AG09319 (cell line): ENCODE measurements around the gene HEATR5A.

ENCODE experiments used
- DNase-seq: peaks from one replicate; pipeline ENCODE4 v3.0.0-alpha.2; 2010; ENCODE audit warnings: low read depth; ENCODE audit errors: extremely low read depth
- TF ChIP-seq, protein P1 (sequence below): IDR thresholded peaks from 2 replicates; pipeline ENCODE4 v1.5.1; 2011; ENCODE audit warnings: low read depth, mild to moderate bottlenecking, inconsistent platforms, low read length, moderate library complexity

Gene HEATR5A

DNA sequence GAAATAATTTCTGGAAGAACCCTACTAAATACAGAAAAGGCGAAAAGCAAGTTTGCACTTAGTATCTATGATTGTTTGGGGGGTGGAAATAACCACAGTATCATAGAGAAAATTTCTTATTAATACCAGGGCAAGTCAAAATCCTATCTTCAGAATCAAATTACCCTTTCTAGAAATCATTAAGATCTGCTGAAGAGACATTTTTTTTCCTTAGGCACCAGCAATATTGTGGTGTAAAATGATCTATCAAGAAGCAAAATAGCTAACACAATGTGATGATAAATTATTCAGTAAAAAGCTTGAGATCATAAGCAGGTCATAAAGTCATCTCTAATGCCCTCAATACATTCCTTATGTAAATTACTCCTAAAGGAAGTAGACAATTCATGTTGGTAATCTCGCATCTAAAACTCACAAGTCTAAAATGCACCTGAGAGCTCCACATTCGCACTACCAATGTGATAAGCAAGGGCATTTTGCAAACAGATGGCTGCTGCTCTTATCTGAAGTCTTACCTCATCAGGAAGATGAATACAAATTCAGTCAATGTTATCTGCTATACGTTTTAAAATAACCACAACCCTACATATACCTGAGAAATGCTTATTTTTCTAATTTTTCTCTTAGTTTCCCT, 14.6 kb downstream of the HEATR5A start:
- DNase-seq = no peak
- TF ChIP-seq, protein P1, sequence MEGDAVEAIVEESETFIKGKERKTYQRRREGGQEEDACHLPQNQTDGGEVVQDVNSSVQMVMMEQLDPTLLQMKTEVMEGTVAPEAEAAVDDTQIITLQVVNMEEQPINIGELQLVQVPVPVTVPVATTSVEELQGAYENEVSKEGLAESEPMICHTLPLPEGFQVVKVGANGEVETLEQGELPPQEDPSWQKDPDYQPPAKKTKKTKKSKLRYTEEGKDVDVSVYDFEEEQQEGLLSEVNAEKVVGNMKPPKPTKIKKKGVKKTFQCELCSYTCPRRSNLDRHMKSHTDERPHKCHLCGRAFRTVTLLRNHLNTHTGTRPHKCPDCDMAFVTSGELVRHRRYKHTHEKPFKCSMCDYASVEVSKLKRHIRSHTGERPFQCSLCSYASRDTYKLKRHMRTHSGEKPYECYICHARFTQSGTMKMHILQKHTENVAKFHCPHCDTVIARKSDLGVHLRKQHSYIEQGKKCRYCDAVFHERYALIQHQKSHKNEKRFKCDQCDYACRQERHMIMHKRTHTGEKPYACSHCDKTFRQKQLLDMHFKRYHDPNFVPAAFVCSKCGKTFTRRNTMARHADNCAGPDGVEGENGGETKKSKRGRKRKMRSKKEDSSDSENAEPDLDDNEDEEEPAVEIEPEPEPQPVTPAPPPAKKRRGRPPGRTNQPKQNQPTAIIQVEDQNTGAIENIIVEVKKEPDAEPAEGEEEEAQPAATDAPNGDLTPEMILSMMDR = no peak

DNA sequence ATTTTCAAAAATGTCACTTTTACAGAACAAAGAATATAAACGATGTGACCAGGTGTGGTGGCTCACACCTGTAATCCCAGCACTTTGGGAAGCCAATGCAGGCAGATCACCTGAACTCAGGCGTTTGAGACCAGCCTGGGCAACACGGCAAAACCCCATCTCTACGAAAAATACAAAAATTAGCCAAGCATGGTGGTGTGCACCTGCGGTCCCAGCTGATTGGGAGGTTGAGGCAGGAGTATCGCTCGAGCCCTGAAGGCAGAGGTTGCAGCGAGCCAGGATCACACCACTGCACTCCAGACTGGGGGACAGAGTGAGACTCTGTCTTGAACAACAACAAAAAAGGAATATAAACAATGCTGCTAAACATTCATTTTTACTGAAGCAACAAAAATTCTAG, 15.2 kb downstream of the HEATR5A start:
- TF ChIP-seq, protein P1 = no peak
- DNase-seq = no peak

DNA sequence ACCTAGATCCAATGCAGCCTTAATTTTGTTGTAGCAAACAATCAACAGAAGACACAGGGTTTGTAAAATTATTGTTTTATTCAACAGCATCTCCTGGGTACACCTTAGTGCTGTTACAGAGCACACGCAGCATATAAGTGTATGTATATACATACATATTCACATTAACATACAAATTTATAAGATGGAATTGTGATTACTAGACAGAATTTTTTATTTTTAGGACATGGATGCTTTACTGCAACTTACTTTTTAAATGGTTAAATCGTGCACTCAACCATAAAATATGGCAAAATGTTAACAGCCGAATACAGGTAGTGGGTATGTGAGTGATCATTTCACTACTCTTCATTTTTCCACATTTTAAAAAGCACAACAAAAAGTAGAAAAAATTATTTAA, 16.6 kb downstream of the HEATR5A start:
- TF ChIP-seq, protein P1 = no peak
- DNase-seq = no peak

DNA sequence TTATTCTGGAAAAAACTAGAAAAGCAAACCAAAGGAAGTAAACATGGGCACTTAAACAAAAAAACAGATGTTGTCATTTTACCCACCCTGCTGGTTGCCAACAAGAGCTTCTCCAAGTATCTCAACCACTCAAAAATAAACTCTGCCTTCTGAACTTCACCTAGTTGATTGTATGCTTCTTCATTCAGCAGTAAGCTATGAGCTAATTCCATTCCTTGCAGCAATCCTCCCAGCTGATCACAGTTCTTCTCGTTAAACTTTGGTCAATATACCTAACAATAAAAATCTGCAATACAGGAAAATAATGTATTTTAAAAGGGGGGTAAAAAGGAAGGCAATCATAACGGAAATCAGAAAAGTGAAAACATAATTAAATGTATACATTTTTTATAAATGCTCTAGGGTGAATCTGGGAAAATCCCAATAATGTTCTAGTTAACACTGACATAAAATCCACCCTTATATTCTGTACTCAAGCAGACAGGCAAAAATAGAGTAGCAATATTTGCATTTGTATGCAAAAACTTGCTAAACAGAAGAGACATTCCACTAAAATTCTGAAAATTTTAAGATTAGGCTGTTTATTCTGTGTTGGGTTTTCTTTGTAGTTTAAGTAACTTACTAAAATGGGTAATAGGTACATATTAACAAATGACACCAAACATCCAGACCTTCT, 17.4 kb downstream of the HEATR5A start:
- TF ChIP-seq, protein P1 = no peak
- DNase-seq = no peak

DNA sequence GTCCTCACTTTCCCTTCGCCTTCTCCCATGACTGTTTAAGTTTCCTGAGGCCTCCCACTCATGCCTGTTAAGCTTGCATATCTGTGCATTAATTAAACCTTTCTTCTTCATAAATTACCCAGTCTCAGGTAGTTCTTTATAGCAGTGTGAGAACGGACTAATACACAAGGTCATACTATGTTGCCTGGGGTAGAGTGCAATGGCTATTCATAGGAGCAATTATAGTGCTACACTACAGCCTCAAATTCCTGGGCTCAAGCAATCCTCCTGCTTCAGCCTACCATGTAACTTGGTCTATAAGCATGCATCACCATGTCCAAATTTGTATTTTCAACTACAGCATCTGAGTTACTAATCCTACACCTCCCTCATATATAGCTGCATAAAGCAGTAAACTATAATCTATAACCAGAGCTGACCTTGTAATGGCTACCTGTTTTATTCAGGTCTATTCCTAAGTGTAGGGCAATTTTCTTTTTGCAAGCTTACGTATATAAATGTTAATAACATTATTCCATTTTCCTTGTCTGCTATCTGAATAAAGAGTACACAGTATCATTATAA, 18.9 kb downstream of the HEATR5A start:
- DNase-seq = no peak
- TF ChIP-seq, protein P1 = no peak

- TF ChIP-seq, protein P1 = no peak
Measured at GRCh38 chr14:31400031-31400638, 20.2 kb downstream of the HEATR5A start.

More at GRCh38 chr14:31400031-31400638, 20.2 kb downstream of the HEATR5A start:
- no peak for DNase-seq
